Activated CD4-positive, alpha-beta T cell treated with anti-CD3 and anti-CD28 coated beads, Interleukin-2, amount 10 ng/mL, durations not matched to agents 7 days and 5 days (primary cell): Measurements from ENCODE around the gene HTR7. TPM values are rescaled to one million over a fixed set of nuclear protein-coding genes. Genes with fewer than 3 reads are reported as not detected.

ENCODE experiments used
- CTCF ChIA-PET: fragments of 350-600 bp; sonication (Branson Sonifier 250); formaldehyde crosslinking; loops from one replicate; lab custom pipeline; 2021; ENCODE audit warnings: antibody characterized with exemption; lab: Charles Lee
- POLR2A ChIA-PET: fragments of 350-600 bp; sonication (Branson Sonifier 250); formaldehyde crosslinking; loops from one replicate; lab custom pipeline; 2021; ENCODE audit warnings: antibody characterized with exemption; lab: Charles Lee
- DNase-seq: peaks from one replicate; pipeline ENCODE4 v3.0.0-alpha.2; 2020
- H3K27ac Mint-ChIP-seq: one replicate; pipeline ENCODE4 v1.8.0; 2021; ENCODE audit warnings: mild to moderate bottlenecking, moderate library complexity, mixed read lengths
- H3K27me3 Mint-ChIP-seq: one replicate; pipeline ENCODE4 v1.8.0; 2021; ENCODE audit warnings: mixed read lengths
- H3K36me3 Mint-ChIP-seq: one replicate; pipeline ENCODE4 v1.8.0; 2021; ENCODE audit warnings: low read depth, mixed read lengths
- H3K4me1 Mint-ChIP-seq: one replicate; pipeline ENCODE4 v1.8.0; 2021; ENCODE audit warnings: mixed read lengths
- H3K4me3 Mint-ChIP-seq: one replicate; pipeline ENCODE4 v1.8.0; 2021; ENCODE audit warnings: mild to moderate bottlenecking, moderate library complexity, mixed read lengths
- H3K9me3 Mint-ChIP-seq: one replicate; pipeline ENCODE4 v1.8.0; 2021; ENCODE audit warnings: mixed read lengths
- total RNA-seq, 2 experiments: library from RNA; stranded (reverse); gene quantifications; one replicate each; pipeline ENCODE4 v1.2.3, GENCODE V29; 2021

The HTR7 gene
- total RNA-seq, 2 experiments from 2014 or later = not detected

DNA sequence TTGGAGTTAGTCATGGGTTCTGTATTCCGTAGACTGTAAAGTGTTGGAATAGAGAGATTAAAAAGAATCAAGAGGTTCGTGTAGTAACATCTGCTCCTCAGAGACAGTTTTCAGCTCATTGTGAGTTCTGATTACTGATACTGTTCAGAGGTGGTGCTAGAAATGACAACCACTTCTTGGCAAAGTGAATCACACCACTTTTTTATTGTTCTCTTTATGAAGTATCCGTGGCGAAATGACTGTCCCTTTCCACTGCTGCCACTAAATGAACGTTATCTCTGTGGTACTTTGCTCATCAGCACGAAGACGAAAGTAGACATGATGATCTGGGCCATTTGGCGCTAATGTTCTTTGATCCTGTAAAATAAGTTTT lies 14.8 kb upstream of the HTR7 start:
- Mint-ChIP-seq H3K36me3 (peaks cover 16% of the 10 kb centered on the region), H3K4me3 (peak overlapping the region; percentile 97), H3K9me3 (peaks cover 6% of the 10 kb centered on the region), H3K27me3 (peaks cover 20% of the 10 kb centered on the region), H3K4me1 (peaks cover 38% of the 10 kb centered on the region), H3K27ac (peak overlapping the region; percentile 94)
- POLR2A ChIA-PET = no interaction called here
- CTCF ChIA-PET = interaction anchor here (1.3 to 1.5 kb wide), 4 partner anchors 20 to 39 kb away, joined by 3 to 4 read pairs (median 3); no protein-coding TSS in a partner anchor
- DNase-seq = no peak

DNA sequence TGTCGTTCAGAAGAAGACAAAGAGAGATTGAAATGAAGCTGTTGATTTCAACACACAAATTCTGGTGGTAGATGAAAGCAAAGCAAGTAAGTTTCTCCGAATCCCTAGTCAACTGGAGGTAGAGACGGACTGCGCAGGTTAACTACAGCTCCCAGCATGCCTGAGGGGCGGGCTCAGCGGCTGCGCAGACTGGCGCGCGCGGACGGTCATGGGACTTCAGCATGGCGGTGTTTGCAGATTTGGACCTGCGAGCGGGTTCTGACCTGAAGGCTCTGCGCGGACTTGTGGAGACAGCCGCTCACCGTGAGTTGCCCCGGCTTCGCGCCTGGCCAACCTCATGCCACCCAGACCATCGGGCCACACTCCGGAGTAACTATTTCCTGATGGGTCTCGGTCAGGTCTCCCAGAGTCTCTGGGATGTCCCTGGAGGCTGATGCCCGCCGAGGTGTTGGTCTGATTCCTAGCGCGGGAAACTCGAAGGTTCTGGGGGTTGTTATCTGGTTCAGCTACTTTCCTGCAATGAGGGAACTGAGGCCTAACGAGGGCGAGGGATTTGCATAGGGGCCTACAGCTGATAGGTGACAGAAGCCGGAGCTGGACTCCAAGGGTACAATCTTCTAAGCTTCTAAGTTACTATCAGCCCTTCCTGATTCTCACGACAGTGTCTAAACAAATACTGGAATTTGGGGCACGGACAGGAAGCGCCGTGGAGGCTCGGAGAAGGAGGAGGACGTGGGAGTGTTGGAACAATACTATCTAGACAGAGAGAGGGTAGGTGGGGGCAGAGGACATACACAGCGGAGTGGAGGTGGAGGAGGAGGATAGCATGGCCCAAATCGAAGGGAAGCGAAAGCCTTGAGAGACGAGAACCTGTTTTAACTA lies 14.2 kb upstream of the HTR7 start, which contains the start of gene RPP30:
Gene RPP30 (plus strand): TSS at position 209 of the 882 bp plus-strand sequence. CDS start 13 bp downstream, at position 222.
- ChIA-PET CTCF (interaction anchor here (1.0 to 1.5 kb wide), 6 partner anchors 14 to 379 kb away, joined by 3 to 4 read pairs (median 4); partner anchors contain the start of gene HTR7), POLR2A (interaction anchor here (0.6 kb wide), 1 partner anchor 398 kb away, joined by 9 read pairs; no protein-coding TSS in a partner anchor)
- Mint-ChIP-seq H3K36me3 (peaks cover 11% of the 10 kb centered on the region), H3K4me1 (peaks cover 38% of the 10 kb centered on the region), H3K27ac (peak within 1 kb of the TSS; percentile 94), H3K27me3 (peaks cover 26% of the 10 kb centered on the region), H3K9me3 (peaks cover 6% of the 10 kb centered on the region), H3K4me3 (peak within 1 kb of the TSS; percentile 97)
- peak; percentile 86 for DNase-seq

DNA sequence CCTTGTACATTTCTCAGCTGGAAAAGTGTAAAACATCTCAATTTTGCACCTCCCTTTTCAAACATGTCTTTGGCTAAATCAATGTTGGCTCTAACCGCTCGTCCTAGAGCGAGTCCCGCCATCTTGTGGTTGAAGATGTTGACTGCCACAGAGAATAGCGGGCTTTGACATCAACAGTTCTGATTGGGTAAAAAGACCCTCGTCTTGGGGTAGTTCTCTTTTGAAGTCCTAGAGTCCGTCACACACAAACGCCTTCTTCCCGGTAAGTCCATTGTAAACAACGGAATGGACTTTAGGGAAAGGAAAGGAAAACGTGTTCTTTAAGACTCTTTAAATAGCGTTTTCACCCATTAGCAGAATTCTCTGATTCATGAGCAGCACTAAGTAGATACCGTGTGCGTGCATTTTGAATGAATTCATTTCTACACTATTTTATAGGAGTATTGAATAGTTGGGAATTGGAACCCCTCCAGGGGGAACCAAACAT lies 13.5 kb upstream of the HTR7 start:
- Mint-ChIP-seq H3K4me3 (peak overlapping the region; percentile 97), H3K27ac (peak overlapping the region; percentile 94), H3K27me3 (peaks cover 33% of the 10 kb centered on the region), H3K36me3 (peaks cover 7% of the 10 kb centered on the region), H3K4me1 (peaks cover 38% of the 10 kb centered on the region), H3K9me3 (peaks cover 6% of the 10 kb centered on the region)
- peak; percentile 60 for DNase-seq
- CTCF ChIA-PET = interaction anchor here (1.0 to 1.4 kb wide), 6 partner anchors 13 to 380 kb away, joined by 3 to 4 read pairs (median 3); partner anchors contain the start of gene HTR7
- POLR2A ChIA-PET = interaction anchor here (0.6 kb wide), 1 partner anchor 399 kb away, joined by 9 read pairs; no protein-coding TSS in a partner anchor

DNA sequence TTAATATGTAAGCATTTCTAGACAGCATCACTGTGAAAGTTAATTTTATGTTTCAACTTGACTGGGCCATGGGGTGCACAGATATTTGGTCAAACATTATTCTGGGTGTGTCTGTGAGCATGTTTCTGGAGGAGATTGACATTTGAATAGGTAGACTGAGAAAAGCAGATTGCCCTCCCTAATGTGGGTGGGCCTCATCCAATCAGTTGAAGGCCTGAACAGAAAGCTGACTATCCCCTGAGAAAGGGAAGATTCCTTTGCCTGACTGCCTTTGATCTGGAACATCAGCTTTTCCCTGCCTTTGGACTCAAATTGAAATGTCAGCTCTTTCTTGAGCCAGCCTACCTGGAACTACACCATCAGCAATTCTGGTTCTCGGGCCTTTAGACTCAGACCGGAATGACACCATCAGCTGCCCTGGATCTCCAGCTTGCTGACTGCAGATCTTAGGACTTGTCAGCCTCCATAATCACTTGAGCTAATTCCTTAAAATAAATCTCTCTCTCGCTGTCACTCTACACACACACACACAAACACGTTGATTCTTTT lies 8.3 kb upstream of the HTR7 start:
- Mint-ChIP-seq H3K36me3 (peaks cover 2% of the 10 kb centered on the region), H3K27me3 (peaks cover 72% of the 10 kb centered on the region), H3K4me1 (peaks cover 8% of the 10 kb centered on the region), H3K27ac (no peak overlapping the region), H3K9me3 (peaks cover 6% of the 10 kb centered on the region), H3K4me3 (no peak overlapping the region)
- no peak for DNase-seq
- ChIA-PET CTCF (interaction anchor here (0.6 to 1.7 kb wide), 3 partner anchors 13 to 52 kb away, joined by 3 to 7 read pairs (median 6); no protein-coding TSS in a partner anchor), POLR2A (no interaction called here)

DNA sequence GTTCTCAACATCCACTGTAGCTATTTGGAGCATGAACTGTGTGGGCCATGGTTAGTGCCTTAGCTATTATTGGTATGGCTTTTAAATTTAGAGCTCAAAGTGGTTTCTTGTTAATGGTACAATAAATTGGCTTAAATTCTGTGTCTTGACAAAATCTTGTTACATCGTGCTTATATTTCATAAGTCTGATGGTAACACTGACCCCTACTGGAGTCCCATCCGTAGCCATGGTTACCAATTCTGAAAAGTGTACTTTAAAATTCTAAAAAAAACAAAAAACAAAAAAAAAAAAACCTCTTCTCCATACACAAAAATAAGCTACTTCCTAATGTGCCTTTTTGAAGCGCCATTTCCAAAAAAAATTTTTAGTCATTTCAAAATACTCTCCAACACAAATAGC lies 7.6 kb upstream of the HTR7 start:
- no peak for DNase-seq
- Mint-ChIP-seq H3K27me3 (peaks cover 77% of the 10 kb centered on the region), H3K4me1 (peaks cover 1% of the 10 kb centered on the region), H3K9me3 (peaks cover 5% of the 10 kb centered on the region), H3K4me3 (no peak overlapping the region), H3K27ac (no peak overlapping the region), H3K36me3 (no peaks in the 10 kb centered on the region)
- POLR2A ChIA-PET = no interaction called here
- CTCF ChIA-PET = interaction anchor here (0.6 to 1.7 kb wide), 3 partner anchors 14 to 51 kb away, joined by 3 to 7 read pairs (median 6); no protein-coding TSS in a partner anchor

DNA sequence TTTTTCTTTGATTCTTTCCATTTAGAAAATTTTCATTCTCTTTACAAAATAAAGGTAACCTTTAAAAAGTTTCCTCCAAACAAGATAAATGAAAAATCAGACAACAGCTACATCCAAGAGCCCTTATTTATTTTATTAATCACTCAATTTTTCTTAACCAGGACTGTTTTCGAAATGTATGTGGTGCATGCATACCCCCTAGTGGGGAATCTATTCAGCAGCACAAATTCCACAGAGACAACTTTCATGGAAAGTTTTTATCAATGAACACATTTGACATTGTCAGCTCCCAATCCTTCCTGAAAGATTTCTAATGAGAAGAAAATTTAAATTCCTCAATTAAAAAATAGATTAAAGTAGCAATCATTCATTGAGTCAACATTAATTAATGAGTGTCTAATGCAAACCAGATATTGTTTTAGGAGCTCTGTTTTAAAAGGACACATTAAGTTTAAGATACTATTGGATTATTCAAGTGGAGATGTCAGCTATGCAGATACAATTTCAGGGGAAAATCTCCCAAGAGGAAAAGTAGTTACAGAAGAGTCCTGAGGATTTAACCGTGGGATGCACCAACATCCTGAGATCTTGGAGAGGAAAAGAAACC lies 5.2 kb upstream of the HTR7 start:
- DNase-seq = no peak
- H3K4me1 Mint-ChIP-seq = peaks cover 6% of the 10 kb centered on the region
- no peaks in the 10 kb centered on the region for H3K36me3 Mint-ChIP-seq
- no peak overlapping the region for H3K4me3 Mint-ChIP-seq
- ChIA-PET POLR2A (no interaction called here), CTCF (no interaction called here)
- peaks cover 80% of the 10 kb centered on the region for H3K27me3 Mint-ChIP-seq
- no peaks in the 10 kb centered on the region for H3K9me3 Mint-ChIP-seq
- H3K27ac Mint-ChIP-seq = no peak overlapping the region

DNA sequence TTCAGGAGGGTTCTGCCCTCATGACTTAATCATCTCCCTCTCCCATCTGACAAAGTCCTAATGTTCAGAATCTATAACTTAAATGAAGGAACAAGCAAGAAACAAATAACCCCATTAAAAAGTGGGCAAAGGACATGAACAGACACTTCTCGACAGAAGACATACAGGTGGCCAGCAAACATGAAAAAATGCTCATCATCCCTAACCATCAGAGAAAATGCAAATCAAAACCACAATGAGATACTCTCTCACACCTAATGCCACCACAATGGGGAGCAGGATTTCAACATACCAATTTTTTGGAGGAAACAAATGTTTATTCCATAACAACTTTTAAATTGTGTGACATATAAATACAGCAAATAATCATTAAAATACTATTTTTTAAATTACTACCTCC lies 3.0 kb upstream of the HTR7 start:
- H3K36me3 Mint-ChIP-seq = no peaks in the 10 kb centered on the region
- peaks cover 11% of the 10 kb centered on the region for H3K4me1 Mint-ChIP-seq
- CTCF ChIA-PET = no interaction called here
- no peak for DNase-seq
- H3K4me3 Mint-ChIP-seq = no peak overlapping the region
- POLR2A ChIA-PET = no interaction called here
- peaks cover 76% of the 10 kb centered on the region for H3K27me3 Mint-ChIP-seq
- H3K27ac Mint-ChIP-seq = no peak overlapping the region
- H3K9me3 Mint-ChIP-seq = no peaks in the 10 kb centered on the region

DNA sequence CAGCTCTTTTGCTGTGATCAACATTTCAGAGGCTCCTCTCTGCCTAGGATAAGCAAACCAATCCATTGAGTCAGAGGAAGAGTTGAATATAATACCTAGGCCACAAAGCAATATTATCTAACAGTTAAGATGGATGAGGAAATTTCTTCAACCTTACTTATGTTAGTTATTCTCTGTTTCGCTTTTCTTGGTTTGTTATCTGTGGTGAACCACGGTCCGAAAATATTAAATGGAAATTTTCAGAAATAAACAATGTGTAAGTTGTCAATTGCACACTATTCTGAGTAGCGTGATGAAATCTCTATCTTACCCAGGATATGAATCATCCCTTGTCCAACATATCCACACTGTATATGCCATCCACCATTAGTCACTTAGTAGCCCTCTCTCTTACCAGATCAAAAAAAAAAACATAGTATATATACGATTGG lies 1.5 kb upstream of the HTR7 start:
- peaks cover 79% of the 10 kb centered on the region for H3K27me3 Mint-ChIP-seq
- ChIA-PET CTCF (interaction anchor here (0.7 to 1.4 kb wide), 3 partner anchors 12 to 20 kb away, joined by 3 to 4 read pairs (median 3); partner anchors contain the start of gene RPP30), POLR2A (no interaction called here)
- no peak for DNase-seq
- no peaks in the 10 kb centered on the region for H3K36me3 Mint-ChIP-seq
- H3K9me3 Mint-ChIP-seq = no peaks in the 10 kb centered on the region
- H3K27ac Mint-ChIP-seq = no peak overlapping the region
- H3K4me3 Mint-ChIP-seq = no peak overlapping the region
- H3K4me1 Mint-ChIP-seq = peaks cover 11% of the 10 kb centered on the region

DNA sequence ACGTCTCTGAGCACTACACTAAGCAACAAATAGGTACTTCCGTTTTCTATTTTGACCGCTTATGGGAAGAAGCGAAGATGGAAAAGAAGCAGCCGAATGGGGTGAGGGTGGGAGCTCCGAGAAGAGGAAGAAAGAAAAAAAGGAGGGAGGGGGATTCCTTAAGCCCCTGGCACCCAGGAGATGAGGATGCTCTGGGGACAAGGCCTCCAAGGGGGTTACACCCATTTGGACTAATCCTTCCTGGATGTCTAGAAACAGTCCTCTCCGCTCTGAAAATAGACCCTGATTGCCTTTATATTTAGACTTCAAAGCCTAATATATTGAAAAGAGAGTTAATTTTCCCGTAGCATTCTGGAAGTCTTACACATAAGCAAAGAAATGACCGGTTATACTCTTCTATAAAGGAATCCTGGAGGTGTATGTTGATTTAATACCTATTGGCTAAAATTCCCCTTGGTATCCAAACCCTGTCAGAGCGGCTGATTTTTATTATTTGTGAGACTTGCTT lies 676 bp upstream of the HTR7 start:
- H3K4me3 Mint-ChIP-seq = peak overlapping the region; percentile 72
- ChIA-PET POLR2A (no interaction called here), CTCF (interaction anchor here (0.6 to 1.4 kb wide), 4 partner anchors 13 to 114 kb away, joined by 3 to 4 read pairs (median 3); partner anchors contain the start of gene RPP30)
- peaks cover 11% of the 10 kb centered on the region for H3K4me1 Mint-ChIP-seq
- no peak overlapping the region for H3K27ac Mint-ChIP-seq
- no peak for DNase-seq
- no peaks in the 10 kb centered on the region for H3K9me3 Mint-ChIP-seq
- H3K36me3 Mint-ChIP-seq = no peaks in the 10 kb centered on the region
- peaks cover 79% of the 10 kb centered on the region for H3K27me3 Mint-ChIP-seq

DNA sequence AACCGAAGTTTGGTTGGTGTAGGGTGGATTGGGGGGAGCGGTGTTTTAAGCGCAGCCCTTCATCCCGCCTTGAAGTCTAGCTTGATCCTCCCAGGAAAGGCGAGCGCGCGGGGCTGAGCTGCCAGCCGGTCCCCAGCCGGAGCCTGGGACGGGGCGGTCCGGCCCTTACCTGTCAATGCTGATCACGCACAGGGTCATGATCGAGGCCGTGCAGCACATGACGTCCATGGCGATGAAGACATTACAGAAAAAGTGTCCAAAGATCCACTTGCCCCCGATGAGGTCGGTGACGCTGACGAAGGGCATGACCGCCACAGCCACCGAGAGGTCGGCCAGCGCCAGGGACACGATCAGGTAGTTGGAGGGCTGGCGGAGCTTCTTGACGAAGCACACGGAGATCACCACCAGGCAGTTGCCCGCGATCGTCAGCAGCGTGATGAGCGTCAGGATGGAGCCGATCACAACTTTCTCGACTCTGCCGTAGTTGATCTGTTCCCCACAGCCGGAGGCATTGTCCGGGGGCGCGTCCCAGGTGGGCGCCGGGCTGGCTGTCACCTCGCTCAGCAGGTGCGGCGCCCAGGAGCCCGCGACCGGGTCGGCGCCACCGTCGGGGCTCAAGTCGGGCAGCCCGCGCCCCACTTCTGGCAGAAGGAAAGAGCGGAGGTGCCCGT lies 740 bp downstream of the HTR7 start:
- Mint-ChIP-seq H3K27me3 (peaks cover 68% of the 10 kb centered on the region), H3K36me3 (no peaks in the 10 kb centered on the region), H3K4me1 (peaks cover 11% of the 10 kb centered on the region), H3K27ac (no peak overlapping the region), H3K4me3 (peak overlapping the region; percentile 77), H3K9me3 (no peaks in the 10 kb centered on the region)
- ChIA-PET CTCF (interaction anchor here (1.1 kb wide), 1 partner anchor 14 kb away, joined by 4 read pairs; no protein-coding TSS in a partner anchor), POLR2A (no interaction called here)
- DNase-seq = no peak

DNA sequence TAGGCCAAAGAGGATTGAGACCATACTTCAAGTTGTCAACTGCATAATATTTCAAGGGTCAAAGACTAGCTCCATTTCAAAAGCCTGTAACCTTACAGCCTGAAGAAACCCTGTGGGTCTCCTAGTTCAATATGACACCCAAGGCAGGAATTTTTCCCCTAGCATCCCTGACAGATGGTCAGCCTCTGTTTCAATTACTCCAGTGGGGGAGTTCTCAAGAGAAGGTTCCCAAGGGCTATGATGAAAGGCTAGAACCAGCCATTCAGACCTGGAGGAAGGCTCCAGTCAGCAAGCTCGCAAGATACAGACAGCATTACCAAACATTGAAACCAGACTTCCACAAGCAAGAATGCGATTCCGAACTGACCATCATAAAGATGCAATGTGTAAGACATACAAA lies 1.6 kb downstream of the HTR7 start:
- peaks cover 2% of the 10 kb centered on the region for H3K36me3 Mint-ChIP-seq
- H3K4me1 Mint-ChIP-seq = peaks cover 11% of the 10 kb centered on the region
- H3K9me3 Mint-ChIP-seq = peaks cover 2% of the 10 kb centered on the region
- POLR2A ChIA-PET = no interaction called here
- peaks cover 62% of the 10 kb centered on the region for H3K27me3 Mint-ChIP-seq
- H3K4me3 Mint-ChIP-seq = peak overlapping the region; percentile 23
- CTCF ChIA-PET = interaction anchor here (1.1 kb wide), 1 partner anchor 13 kb away, joined by 4 read pairs; no protein-coding TSS in a partner anchor
- no peak for DNase-seq
- H3K27ac Mint-ChIP-seq = no peak overlapping the region
